GM18502 (cell line): ENCODE measurements around the gene EXOSC1.
"Not testable (repeated sequence)": the region's sequence is repeated elsewhere in the genome, so short reads cannot be mapped to it uniquely, and the experiment has no call there.

ENCODE experiments used
- ATAC-seq: cut with Tn5 transposase; IDR thresholded peaks from one replicate; pipeline ENCODE4 v1.9.1; 2021; ENCODE audit warnings: mild to moderate bottlenecking; ENCODE audit not compliant: unreplicated experiment, poor library complexity

The EXOSC1 gene

DNA sequence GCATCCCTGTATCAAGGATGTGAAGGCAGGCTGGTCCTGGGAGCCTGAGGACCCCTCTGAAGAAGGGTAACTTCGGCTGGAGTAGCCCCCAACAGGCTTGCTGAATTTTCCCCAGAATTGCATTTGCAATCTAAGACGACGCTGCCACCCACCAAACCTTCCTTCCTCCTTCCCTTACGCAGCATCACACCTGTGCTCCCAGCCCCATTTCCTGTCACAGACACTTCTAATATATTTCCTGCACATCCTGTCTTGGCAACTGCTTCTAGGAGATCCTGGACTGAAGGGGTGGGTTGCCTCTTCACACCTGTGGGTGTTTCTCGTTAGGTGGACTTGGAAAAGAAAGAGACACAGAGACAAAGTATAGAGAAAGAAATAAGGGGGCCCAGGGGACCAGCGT lies 29.2 kb downstream of the EXOSC1 start:
- no peak for ATAC-seq

GRCh38 chr10:97412891-97413304 lies 32.9 kb downstream of the EXOSC1 start:
- ATAC-seq: no peak

DNA sequence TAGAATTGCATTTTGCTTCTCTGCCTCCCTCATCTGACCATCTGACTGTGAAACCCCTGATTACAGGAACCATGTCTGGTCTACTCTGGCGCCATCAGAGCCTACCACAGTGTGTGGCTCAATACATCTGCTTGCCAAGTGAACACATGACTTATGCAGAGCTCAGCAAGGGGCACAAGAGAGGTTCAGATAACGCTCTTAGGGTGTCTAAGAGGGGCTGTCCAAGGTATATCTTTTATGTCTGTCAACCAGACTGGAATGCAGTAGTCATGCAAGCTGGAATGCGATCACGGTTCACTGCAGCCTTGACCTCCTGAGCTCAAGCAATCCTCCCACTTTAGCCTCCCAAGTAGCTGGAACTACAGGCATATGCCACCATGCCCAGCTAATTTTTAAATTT lies 34.4 kb downstream of the EXOSC1 start:
- ATAC-seq: no peak

- ATAC-seq: no peak
Measured at GRCh38 chr10:97408496-97408992, 37.3 kb downstream of the EXOSC1 start.

- ATAC-seq: no peak
Measured at GRCh38 chr10:97407952-97408248, 37.9 kb downstream of the EXOSC1 start.

DNA sequence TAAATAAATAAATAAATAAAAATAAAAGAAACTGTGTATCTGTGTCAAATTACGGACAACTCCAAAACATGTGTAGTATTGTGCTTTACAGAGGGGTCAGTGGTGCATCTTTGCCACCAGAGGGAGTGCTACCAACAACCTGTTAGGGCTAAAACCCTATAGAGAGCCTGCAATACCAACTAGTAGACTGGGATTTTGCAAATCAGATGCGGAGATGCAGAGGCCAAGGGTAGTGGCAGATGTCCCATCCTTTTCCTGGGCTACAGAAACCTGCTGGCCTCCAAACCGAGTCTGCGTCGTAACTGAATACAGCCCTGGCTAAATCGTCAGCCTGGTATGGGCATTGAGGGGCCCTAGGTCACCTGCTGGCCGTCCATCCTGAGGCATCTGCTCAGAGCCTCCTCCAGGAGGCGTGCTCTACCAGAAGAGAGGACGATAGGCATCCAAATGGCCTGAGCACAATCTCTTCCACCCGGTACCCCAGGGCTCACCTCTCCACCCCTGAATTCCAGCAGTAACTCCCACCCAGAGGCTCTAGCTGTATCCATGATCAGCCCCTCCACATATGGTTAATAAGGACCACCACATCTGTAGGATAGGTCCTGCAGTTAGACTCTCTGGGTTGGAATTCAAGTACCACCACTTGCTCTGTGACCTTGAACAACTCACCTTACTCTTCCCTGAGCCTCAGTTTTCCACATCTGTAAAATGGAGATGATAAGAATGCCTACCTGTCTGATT lies 38.4 kb downstream of the EXOSC1 start:
- peak; percentile 97 for ATAC-seq

DNA sequence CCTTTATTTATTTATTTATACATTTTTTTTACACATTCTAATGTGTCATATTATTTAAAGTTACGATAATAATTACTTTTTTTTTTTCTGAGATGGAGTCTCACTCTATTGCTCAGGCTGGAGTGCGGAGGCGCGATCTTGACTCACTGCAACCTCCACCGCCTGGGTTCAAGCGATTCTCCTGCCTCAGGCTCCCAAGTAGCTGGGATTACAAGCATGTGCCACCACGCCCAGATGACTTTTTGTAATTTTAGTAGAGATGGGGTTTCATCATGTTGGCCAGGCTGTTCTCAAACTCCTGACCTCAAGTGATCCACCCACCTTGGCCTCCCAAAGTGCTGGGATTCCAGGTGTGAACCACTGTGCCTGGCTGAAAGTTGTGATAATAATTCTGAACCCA lies 39.3 kb downstream of the EXOSC1 start:
- ATAC-seq: not testable (repeated sequence)

- ATAC-seq: no peak
Measured at GRCh38 chr10:97406064-97406463, 39.7 kb downstream of the EXOSC1 start.

GRCh38 chr10:97404044-97404443 lies 41.8 kb downstream of the EXOSC1 start:
- ATAC-seq: no peak

DNA sequence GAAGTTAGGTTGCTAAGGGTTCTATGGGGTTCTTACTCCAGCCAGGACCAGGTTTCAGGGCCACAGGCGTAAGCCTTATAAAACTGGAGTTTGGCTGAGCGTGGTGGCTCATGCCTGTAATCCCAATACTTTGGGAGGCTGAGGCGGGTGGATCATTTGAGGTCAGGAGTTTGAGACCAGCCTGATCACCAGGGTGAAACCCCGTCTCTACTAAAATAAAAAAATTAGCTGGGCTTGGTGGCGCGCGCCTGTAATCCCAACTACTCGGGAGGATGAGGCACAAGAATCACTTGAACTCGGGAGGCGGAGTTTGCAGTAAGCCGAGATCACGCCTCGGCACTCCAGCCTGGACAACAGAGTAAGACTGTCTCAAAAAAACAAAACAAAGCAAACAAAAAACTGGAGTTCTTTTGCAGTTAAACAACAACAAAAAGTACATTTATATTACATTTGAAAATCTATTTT lies 44.3 kb downstream of the EXOSC1 start:
- no peak for ATAC-seq

- peak; percentile 98 for ATAC-seq
Measured at GRCh38 chr10:97400665-97401454, 44.9 kb downstream of the EXOSC1 start, which contains the start of gene RRP12. RRP12 (minus strand) TSS chr10:97401340; CDS start chr10:97401231, 109 bp downstream.

DNA sequence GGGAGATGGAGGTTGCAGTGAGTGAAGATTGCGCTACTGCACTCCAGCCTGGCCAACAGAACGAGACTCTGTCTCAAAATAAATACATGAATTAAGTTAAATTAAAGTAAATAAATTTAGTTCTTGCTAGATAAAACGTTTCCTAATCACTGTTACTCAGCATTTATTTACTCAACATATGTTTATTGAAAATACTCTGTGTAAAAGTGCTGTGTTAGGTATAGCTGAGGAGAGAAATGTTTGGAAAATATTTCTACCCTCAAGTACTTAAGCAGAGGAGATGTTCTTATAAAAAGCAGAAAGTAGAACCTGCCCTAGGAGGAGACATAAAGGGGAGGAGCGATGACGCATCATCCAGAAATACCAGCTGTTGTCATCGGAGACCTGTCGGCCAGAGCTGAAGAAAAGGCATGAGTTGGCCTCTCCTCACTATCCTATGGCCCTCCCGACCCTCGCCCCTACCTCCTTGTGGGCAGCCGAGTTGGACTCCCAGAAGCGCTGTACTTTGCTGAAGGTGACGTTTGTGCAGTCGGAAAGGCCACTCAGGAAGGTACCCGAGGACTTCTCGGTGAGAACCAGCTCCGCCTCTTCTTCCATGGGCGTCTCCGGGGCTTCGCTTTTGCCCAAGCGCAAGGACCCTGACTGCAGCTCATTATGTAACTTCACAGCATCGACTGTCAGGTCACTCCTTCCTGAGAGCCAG lies 45.8 kb downstream of the EXOSC1 start:
- ATAC-seq: no peak

DNA sequence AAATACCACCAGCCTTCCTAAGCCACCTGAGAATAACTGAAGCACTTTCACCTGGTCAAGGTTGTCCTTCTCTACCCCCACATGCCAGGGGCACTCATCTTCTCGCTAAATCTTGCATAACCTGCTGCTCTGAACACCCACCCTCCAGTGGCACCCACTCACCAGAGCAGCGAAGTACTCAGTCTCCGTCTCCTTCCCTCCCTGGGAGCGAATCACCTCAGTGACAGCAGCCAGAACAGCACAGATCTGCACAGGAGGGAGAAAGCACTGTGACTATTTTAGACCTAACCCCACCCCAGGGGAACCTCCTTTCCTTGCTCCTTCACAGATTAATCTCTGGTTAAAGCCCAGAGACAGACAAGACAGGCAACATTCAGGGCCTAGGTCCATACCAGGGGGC lies 49.8 kb downstream of the EXOSC1 start:
- no peak for ATAC-seq

GRCh38 chr10:97393034-97393573 lies 52.7 kb downstream of the EXOSC1 start:
- ATAC-seq: no peak

DNA sequence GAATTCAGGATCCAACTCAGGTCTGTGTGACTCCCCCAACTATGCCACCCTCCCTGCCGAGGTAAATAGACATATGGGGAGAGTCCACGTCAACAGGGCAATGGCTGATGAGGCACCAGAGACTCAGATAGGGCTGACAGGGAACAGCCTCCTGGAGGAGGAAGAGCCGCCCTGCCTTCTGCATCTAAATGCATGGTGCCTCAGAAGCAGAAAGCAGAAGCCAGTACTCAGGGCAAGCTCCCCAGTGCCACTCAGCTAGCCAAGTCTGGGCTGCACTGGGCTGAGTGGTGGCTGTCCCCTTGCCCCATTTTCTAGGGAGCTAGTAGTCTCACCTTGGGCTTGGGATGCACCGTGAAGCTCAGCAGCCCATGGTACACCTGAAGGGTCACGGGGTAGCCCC lies 55.7 kb downstream of the EXOSC1 start:
- ATAC-seq: no peak

- ATAC-seq: no peak
Measured at GRCh38 chr10:97388152-97388551, 57.7 kb downstream of the EXOSC1 start.
